Measurements from ENCODE around the gene ISLR2. TPM values are rescaled to one million over a fixed set of nuclear protein-coding genes. Genes with fewer than 3 reads are reported as not detected.

The ISLR2 gene
- total RNA-seq, 1 donor, result under 0.01 TPM

- Histone ChIP-seq H4K20me1 (ENCODE audit: insufficient read depth, low read length) (peaks cover 3% of the 10 kb centered on the region), H3K4me2 (ENCODE audit: insufficient read depth, low read length) (no peak overlapping the region), H3K36me3 (ENCODE audit: insufficient read depth, low read length) (no peaks in the 10 kb centered on the region), H2AFZ (ENCODE audit: low read length) (no peak overlapping the region), H3K79me2 (ENCODE audit: insufficient read depth, low read length) (no peaks in the 10 kb centered on the region), H3K9me3 (ENCODE audit: low read depth, low read length) (peaks cover 2% of the 10 kb centered on the region), H3K27me3 (ENCODE audit: insufficient read depth, low read length) (peaks cover 78% of the 10 kb centered on the region), H3K27ac (ENCODE audit: low read depth, low read length) (no peak overlapping the region), H3K4me1 (ENCODE audit: insufficient read depth, low read length) (peaks cover 5% of the 10 kb centered on the region), H3K4me3 (ENCODE audit: insufficient read depth, low read length) (no peak overlapping the region)
- no peak for TF ChIP-seq CTCF (IDR thresholded peaks at IDR 0.05; ENCODE audit: extremely low read depth, low read depth, low read length)
- DNase-seq (ENCODE audit: insufficient read length, low spot score, missing footprints), result no peak
Observed at GRCh38 chr15:74133694-74134386, 3.5 kb downstream of the ISLR2 start.

- no peak overlapping the region for H3K4me3 ChIP-seq (ENCODE audit: insufficient read depth, low read length)
- H3K4me2 ChIP-seq (ENCODE audit: insufficient read depth, low read length), result no peak overlapping the region
- H3K27me3 ChIP-seq (ENCODE audit: insufficient read depth, low read length), result peaks cover 73% of the 10 kb centered on the region
- H3K27ac ChIP-seq (ENCODE audit: low read depth, low read length), result no peak overlapping the region
- peaks cover 2% of the 10 kb centered on the region for H3K9me3 ChIP-seq (ENCODE audit: low read depth, low read length)
- TF ChIP-seq CTCF (IDR thresholded peaks at IDR 0.05; ENCODE audit: extremely low read depth, low read depth, low read length), result peak; percentile 47
- H4K20me1 ChIP-seq (ENCODE audit: insufficient read depth, low read length), result peaks cover 3% of the 10 kb centered on the region
- no peaks in the 10 kb centered on the region for H3K36me3 ChIP-seq (ENCODE audit: insufficient read depth, low read length)
- H2AFZ ChIP-seq (ENCODE audit: low read length), result no peak overlapping the region
- peak; percentile 93 for DNase-seq (ENCODE audit: insufficient read length, low spot score, missing footprints)
- peaks cover 5% of the 10 kb centered on the region for H3K4me1 ChIP-seq (ENCODE audit: insufficient read depth, low read length)
- H3K79me2 ChIP-seq (ENCODE audit: insufficient read depth, low read length), result no peaks in the 10 kb centered on the region
Observed at GRCh38 chr15:74134387-74135027, 4.1 kb downstream of the ISLR2 start.

GRCh38 chr15:74135041-74135565 lies 4.7 kb downstream of the ISLR2 start:
- peaks cover 3% of the 10 kb centered on the region for H4K20me1 ChIP-seq (ENCODE audit: insufficient read depth, low read length)
- H2AFZ ChIP-seq (ENCODE audit: low read length), result no peak overlapping the region
- H3K79me2 ChIP-seq (ENCODE audit: insufficient read depth, low read length), result no peaks in the 10 kb centered on the region
- peaks cover 5% of the 10 kb centered on the region for H3K4me1 ChIP-seq (ENCODE audit: insufficient read depth, low read length)
- H3K4me3 ChIP-seq (ENCODE audit: insufficient read depth, low read length), result no peak overlapping the region
- peaks cover 73% of the 10 kb centered on the region for H3K27me3 ChIP-seq (ENCODE audit: insufficient read depth, low read length)
- no peak overlapping the region for H3K4me2 ChIP-seq (ENCODE audit: insufficient read depth, low read length)
- H3K27ac ChIP-seq (ENCODE audit: low read depth, low read length), result no peak overlapping the region
- no peak for DNase-seq (ENCODE audit: insufficient read length, low spot score, missing footprints)
- TF ChIP-seq CTCF (IDR thresholded peaks at IDR 0.05; ENCODE audit: extremely low read depth, low read depth, low read length), result no peak
- H3K9me3 ChIP-seq (ENCODE audit: low read depth, low read length), result peaks cover 2% of the 10 kb centered on the region
- H3K36me3 ChIP-seq (ENCODE audit: insufficient read depth, low read length), result no peaks in the 10 kb centered on the region

- peak overlapping the region; percentile 58 for H3K4me3 ChIP-seq (ENCODE audit: insufficient read depth, low read length)
- peak overlapping the region; percentile 64 for H3K4me2 ChIP-seq (ENCODE audit: insufficient read depth, low read length)
- TF ChIP-seq CTCF (IDR thresholded peaks at IDR 0.05; ENCODE audit: extremely low read depth, low read depth, low read length), result no peak
- H3K4me1 ChIP-seq (ENCODE audit: insufficient read depth, low read length), result peaks cover 5% of the 10 kb centered on the region
- peaks cover 2% of the 10 kb centered on the region for H4K20me1 ChIP-seq (ENCODE audit: insufficient read depth, low read length)
- no peaks in the 10 kb centered on the region for H3K36me3 ChIP-seq (ENCODE audit: insufficient read depth, low read length)
- peaks cover 2% of the 10 kb centered on the region for H3K9me3 ChIP-seq (ENCODE audit: low read depth, low read length)
- peaks cover 63% of the 10 kb centered on the region for H3K27me3 ChIP-seq (ENCODE audit: insufficient read depth, low read length)
- H2AFZ ChIP-seq (ENCODE audit: low read length), result no peak overlapping the region
- H3K79me2 ChIP-seq (ENCODE audit: insufficient read depth, low read length), result no peaks in the 10 kb centered on the region
- DNase-seq (ENCODE audit: insufficient read length, low spot score, missing footprints), result peak; percentile 86
- H3K27ac ChIP-seq (ENCODE audit: low read depth, low read length), result no peak overlapping the region
Observed at GRCh38 chr15:74136540-74136813, 6.1 kb downstream of the ISLR2 start.
